NB4 (cell line): ENCODE data around the gene ADAMTSL1.

Experiments used
- DNase-seq: peaks from one replicate; pipeline ENCODE4 v3.0.0; 2010; ENCODE audit warnings: low read depth
- H3K4me3 ChIP-seq: one replicate; pipeline ENCODE4 v1.5.1; 2011; ENCODE audit warnings: mild to moderate bottlenecking, low read depth, low read length, moderate library complexity
- MAX ChIP-seq: IDR thresholded peaks from 2 replicates; pipeline ENCODE4 v1.6.1; 2011; ENCODE audit warnings: low read depth, low read length
- MYC ChIP-seq: IDR thresholded peaks from 2 replicates; pipeline ENCODE4 v1.6.1; 2011; ENCODE audit warnings: low read depth, low read length
- POLR2A ChIP-seq: IDR thresholded peaks from 2 replicates; pipeline ENCODE4 v1.6.1; 2011; ENCODE audit warnings: mild to moderate bottlenecking; ENCODE audit not compliant: insufficient read length; ENCODE audit errors: extremely low read depth
- TF ChIP-seq, protein P1 (sequence below): IDR thresholded peaks from one replicate; pipeline ENCODE4 v1.5.1; 2012; ENCODE audit warnings: low read depth, low read length

The ADAMTSL1 gene

GRCh38 chr9:18887546-18887945, 413.6 kb downstream of the ADAMTSL1 start:
- TF ChIP-seq MYC (no peak), POLR2A (no peak), MAX (no peak)
- TF ChIP-seq, protein P1, sequence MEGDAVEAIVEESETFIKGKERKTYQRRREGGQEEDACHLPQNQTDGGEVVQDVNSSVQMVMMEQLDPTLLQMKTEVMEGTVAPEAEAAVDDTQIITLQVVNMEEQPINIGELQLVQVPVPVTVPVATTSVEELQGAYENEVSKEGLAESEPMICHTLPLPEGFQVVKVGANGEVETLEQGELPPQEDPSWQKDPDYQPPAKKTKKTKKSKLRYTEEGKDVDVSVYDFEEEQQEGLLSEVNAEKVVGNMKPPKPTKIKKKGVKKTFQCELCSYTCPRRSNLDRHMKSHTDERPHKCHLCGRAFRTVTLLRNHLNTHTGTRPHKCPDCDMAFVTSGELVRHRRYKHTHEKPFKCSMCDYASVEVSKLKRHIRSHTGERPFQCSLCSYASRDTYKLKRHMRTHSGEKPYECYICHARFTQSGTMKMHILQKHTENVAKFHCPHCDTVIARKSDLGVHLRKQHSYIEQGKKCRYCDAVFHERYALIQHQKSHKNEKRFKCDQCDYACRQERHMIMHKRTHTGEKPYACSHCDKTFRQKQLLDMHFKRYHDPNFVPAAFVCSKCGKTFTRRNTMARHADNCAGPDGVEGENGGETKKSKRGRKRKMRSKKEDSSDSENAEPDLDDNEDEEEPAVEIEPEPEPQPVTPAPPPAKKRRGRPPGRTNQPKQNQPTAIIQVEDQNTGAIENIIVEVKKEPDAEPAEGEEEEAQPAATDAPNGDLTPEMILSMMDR: no peak
- no peak overlapping the region for H3K4me3 ChIP-seq
- no peak for DNase-seq

- DNase-seq: no peak
These were observed 414.3 kb downstream of the ADAMTSL1 start for GRCh38 chr9:18888290-18888689.

GRCh38 chr9:18889550-18889949, 415.6 kb downstream of the ADAMTSL1 start:
- TF ChIP-seq MYC (no peak), POLR2A (no peak), MAX (no peak)
- TF ChIP-seq, protein P1: no peak
- DNase-seq: no peak

More at GRCh38 chr9:18888290-18888689, 414.3 kb downstream of the ADAMTSL1 start:
- no peak overlapping the region for H3K4me3 ChIP-seq
- no peak for TF ChIP-seq MAX
- TF ChIP-seq, protein P1: no peak
- TF ChIP-seq POLR2A: no peak
- TF ChIP-seq MYC: no peak

DNA sequence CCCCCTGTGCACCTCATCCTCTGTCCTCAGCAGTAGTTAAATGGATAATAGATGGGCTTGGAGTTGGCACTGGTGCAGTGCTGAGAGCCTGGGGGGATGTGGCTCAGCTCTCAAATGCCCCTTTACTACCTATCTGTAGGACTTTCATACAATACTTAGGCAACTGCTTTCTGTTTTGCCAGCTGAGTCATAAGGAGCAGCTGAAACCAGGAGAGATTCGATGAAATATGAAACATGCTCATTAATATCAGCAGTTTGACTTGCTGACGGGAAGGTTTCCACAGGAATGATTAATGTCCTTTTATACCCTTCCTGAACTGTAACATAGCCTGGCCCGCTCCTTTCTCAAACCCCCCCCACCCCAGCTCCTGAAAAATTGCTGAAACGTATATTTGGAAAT, 416.4 kb downstream of the ADAMTSL1 start:
- DNase-seq: no peak
- H3K4me3 ChIP-seq: no peak overlapping the region
- TF ChIP-seq, protein P1: no peak
- TF ChIP-seq MAX (no peak), MYC (no peak), POLR2A (no peak)

More at GRCh38 chr9:18889550-18889949, 415.6 kb downstream of the ADAMTSL1 start:
- no peak overlapping the region for H3K4me3 ChIP-seq

- H3K4me3 ChIP-seq: no peak overlapping the region
- no peak for DNase-seq
- no peak for TF ChIP-seq MYC
- TF ChIP-seq, protein P1: no peak
- no peak for TF ChIP-seq POLR2A
- no peak for TF ChIP-seq MAX
These were observed 418.2 kb downstream of the ADAMTSL1 start for GRCh38 chr9:18891946-18892670.
